ENCODE results near the gene BRD9.
"Not testable (repeated sequence)": the region's sequence is repeated elsewhere in the genome, so short reads cannot be mapped to it uniquely, and the experiment has no call there.

BRD9 gene

GRCh38 chr5:916441-917293 lies 24.1 kb upstream of the BRD9 start:
- Mint-ChIP-seq H3K27me3 (ENCODE audit: low read depth) (peaks cover 4% of the 10 kb centered on the region), H3K9me3 (no peaks in the 10 kb centered on the region), H3K4me1 (no peaks in the 10 kb centered on the region), H3K27ac (no peak overlapping the region), H3K4me3 (no peak overlapping the region), H3K36me3 (ENCODE audit: low read depth) (peaks cover 25% of the 10 kb centered on the region)
- TF ChIP-seq, protein P1, sequence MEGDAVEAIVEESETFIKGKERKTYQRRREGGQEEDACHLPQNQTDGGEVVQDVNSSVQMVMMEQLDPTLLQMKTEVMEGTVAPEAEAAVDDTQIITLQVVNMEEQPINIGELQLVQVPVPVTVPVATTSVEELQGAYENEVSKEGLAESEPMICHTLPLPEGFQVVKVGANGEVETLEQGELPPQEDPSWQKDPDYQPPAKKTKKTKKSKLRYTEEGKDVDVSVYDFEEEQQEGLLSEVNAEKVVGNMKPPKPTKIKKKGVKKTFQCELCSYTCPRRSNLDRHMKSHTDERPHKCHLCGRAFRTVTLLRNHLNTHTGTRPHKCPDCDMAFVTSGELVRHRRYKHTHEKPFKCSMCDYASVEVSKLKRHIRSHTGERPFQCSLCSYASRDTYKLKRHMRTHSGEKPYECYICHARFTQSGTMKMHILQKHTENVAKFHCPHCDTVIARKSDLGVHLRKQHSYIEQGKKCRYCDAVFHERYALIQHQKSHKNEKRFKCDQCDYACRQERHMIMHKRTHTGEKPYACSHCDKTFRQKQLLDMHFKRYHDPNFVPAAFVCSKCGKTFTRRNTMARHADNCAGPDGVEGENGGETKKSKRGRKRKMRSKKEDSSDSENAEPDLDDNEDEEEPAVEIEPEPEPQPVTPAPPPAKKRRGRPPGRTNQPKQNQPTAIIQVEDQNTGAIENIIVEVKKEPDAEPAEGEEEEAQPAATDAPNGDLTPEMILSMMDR (IDR thresholded peaks at IDR 0.05; ENCODE audit: unreplicated experiment in 3 of 3): no peak

DNA sequence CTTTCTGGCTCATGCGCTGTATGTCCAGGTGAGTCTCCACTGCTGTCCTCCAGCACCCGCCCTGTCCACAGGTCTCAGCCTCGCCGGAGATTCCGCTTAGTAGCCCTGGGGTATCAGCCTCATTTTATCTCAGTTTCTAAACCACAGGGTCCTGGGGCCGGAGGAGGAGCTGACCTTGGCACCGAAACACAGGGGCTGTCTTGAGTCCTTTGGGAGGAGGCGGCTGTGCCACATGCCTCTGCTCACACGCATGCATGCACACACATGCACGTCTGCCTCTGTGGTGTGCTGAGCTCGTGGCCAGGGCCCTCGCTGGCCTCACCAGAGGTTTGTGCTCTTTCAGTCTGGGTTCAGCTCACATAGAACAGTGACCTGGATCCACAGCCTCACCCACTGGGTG lies 23.3 kb upstream of the BRD9 start:
- Mint-ChIP-seq H3K9me3 (no peaks in the 10 kb centered on the region), H3K4me1 (no peaks in the 10 kb centered on the region)

DNA sequence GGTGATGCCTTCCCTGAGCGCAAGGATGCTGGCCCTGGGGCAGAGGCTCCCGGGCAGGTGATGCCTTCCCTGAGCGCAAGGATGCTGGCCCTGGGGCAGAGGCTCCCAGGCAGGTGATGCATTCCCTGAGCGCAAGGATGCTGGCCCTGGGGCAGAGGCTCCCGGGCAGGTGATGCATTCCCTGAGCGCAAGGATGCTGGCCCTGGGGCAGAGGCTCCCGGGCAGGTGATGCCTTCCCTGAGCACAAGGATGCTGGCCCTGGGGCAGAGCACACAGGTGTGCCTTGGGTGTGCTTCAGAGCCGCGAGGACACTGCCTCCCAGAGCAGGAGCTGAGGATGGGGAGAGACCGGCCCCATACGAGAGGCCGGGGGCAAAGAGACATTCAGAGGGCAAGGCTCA lies 22.7 kb upstream of the BRD9 start:
- H3K27me3 Mint-ChIP-seq (ENCODE audit: low read depth); H3K27ac Mint-ChIP-seq; H3K4me3 Mint-ChIP-seq; H3K9me3 Mint-ChIP-seq; H3K4me1 Mint-ChIP-seq: not testable (repeated sequence)
- H3K36me3 Mint-ChIP-seq (ENCODE audit: low read depth): peaks cover 27% of the 10 kb centered on the region

More for the DNA sequence above, 23.3 kb upstream of the BRD9 start:
- Mint-ChIP-seq H3K4me3 (no peak overlapping the region), H3K27me3 (ENCODE audit: low read depth) (peaks cover 4% of the 10 kb centered on the region), H3K27ac (no peak overlapping the region), H3K36me3 (ENCODE audit: low read depth) (peaks cover 25% of the 10 kb centered on the region)
- TF ChIP-seq, protein P1 (IDR thresholded peaks at IDR 0.05; ENCODE audit: unreplicated experiment in 3 of 3): no peak

DNA sequence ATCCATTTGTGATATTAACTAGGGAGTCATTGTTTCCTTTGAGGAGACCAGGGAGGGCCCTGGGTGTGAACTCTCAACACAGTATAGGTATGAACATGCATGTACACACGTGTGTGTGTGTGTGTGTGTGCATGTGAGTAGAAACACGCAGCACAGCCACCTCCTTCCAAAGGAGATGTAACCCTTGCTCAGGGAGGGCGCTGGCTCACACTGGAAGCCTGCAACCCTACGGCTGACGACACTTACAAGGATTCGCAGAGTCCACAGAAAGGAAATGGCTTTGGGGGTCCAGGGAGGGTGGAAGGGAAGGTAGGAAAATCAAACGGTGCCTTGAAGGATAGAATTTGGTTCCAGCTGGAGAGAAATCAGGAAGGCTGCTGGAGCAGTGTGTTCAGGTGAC lies 22.0 kb upstream of the BRD9 start:
- H3K27ac Mint-ChIP-seq: no peak overlapping the region
- peaks cover 31% of the 10 kb centered on the region for H3K36me3 Mint-ChIP-seq (ENCODE audit: low read depth)
- no peak overlapping the region for H3K4me3 Mint-ChIP-seq
- H3K4me1 Mint-ChIP-seq: no peaks in the 10 kb centered on the region
- H3K9me3 Mint-ChIP-seq: no peaks in the 10 kb centered on the region
- TF ChIP-seq, protein P1 (IDR thresholded peaks at IDR 0.05; ENCODE audit: unreplicated experiment in 3 of 3): no peak
- peaks cover 4% of the 10 kb centered on the region for H3K27me3 Mint-ChIP-seq (ENCODE audit: low read depth)

DNA sequence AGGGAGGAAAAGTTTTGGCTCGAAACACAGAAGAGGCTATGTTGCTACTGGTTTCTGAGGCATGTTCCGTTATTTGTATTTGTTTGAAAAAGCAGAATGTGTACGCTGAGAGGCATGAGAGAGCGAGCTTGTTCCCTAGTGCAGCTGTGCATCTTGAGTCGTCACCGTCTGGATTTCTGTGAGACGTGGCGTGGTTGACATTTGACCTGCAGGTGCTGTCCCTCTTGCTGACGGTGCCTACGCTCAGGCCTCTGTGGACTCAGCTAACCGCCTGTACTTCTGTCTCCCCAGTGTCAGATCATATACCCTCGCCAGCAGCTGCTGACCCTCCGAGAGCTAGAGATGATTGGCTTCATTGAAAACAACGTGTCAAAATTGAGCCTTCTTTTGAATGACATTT lies 21.6 kb upstream of the BRD9 start:
- no peak overlapping the region for H3K27ac Mint-ChIP-seq
- H3K4me1 Mint-ChIP-seq: no peaks in the 10 kb centered on the region
- no peaks in the 10 kb centered on the region for H3K9me3 Mint-ChIP-seq
- TF ChIP-seq, protein P1 (IDR thresholded peaks at IDR 0.05; ENCODE audit: unreplicated experiment in 3 of 3): no peak
- no peak overlapping the region for H3K4me3 Mint-ChIP-seq
- peaks cover 4% of the 10 kb centered on the region for H3K27me3 Mint-ChIP-seq (ENCODE audit: low read depth)
- H3K36me3 Mint-ChIP-seq (ENCODE audit: low read depth): peaks cover 31% of the 10 kb centered on the region

GRCh38 chr5:912280-913091 lies 19.9 kb upstream of the BRD9 start:
- Mint-ChIP-seq H3K4me1 (no peaks in the 10 kb centered on the region), H3K27me3 (ENCODE audit: low read depth) (peaks cover 4% of the 10 kb centered on the region), H3K9me3 (no peaks in the 10 kb centered on the region), H3K36me3 (ENCODE audit: low read depth) (peaks cover 23% of the 10 kb centered on the region), H3K4me3 (no peak overlapping the region), H3K27ac (no peak overlapping the region)
- TF ChIP-seq, protein P1 (IDR thresholded peaks at IDR 0.05; ENCODE audit: unreplicated experiment in 3 of 3): no peak
